HCT116 (cell line): ENCODE data around the gene CDH23. TPM values are rescaled to one million over a fixed set of nuclear protein-coding genes. Genes with fewer than 3 reads are reported as not detected.

Experiments used
- ATAC-seq: fragments of 200-7000 bp; cut with Tn5 transposase; 2 replicates; pipeline ENCODE4 v1.9.1; 2020; ENCODE audit warnings: mild to moderate bottlenecking, moderate library complexity
- BruUV-seq: library from RNA; stranded (reverse); fragments of 400-500 nt; replicated peaks from 2 replicates; lab custom pipeline; 2021; lab: Mats Ljungman, UMichigan
- CTCF ChIA-PET: fragments of 300-600 bp; sonication (Branson Sonifier 250); formaldehyde crosslinking; loops from one replicate; lab custom pipeline; 2021; ENCODE audit warnings: antibody characterized with exemption; lab: Charles Lee
- POLR2A ChIA-PET: fragments of 300-600, 350-600 bp; sonication (Branson Sonifier 250); formaldehyde crosslinking; loops from one replicate; lab custom pipeline; 2021; ENCODE audit warnings: antibody characterized with exemption; lab: Charles Lee
- RAD21 ChIA-PET, 2 experiments: fragments of 300-600 bp; sonication (Branson Sonifier 250); formaldehyde crosslinking; loops; one replicate each; lab custom pipeline; 2023; ENCODE audit warnings: low total read pairs in 2 of 2; ENCODE audit not compliant: uncharacterized antibody in 2 of 2, unreplicated experiment in 2 of 2, low non-redundant PET in 1 of 2; lab: Charles Lee
- DNase-seq: peaks from one replicate; pipeline ENCODE4 v3.0.0-alpha.2; 2010; ENCODE audit warnings: low read depth, low spot score
- H2AFZ ChIP-seq: fragments of 200-600 bp; shearing (Covaris generic), sonication (generic); 2 replicates; pipeline ENCODE4 v1.6.1; 2017; ENCODE audit warnings: low read depth, mixed run types, mixed read lengths, antibody characterized with exemption, low read length; ENCODE audit not compliant: poor library complexity, severe bottlenecking
- H3K27ac ChIP-seq: 2 replicates; pipeline ENCODE4 v1.5.1; 2012; ENCODE audit warnings: low read depth, low read length
- H3K27me3 ChIP-seq: fragments of 200-600 bp; sonication (generic); 2 replicates; pipeline ENCODE4 v1.6.1; 2016; ENCODE audit warnings: mixed run types, low read length, mixed read lengths; ENCODE audit not compliant: insufficient read depth
- H3K36me3 ChIP-seq, 2 experiments: fragments of 200-500 bp in 1 of 2; fragments of 200-600 bp in 1 of 2; sonication (Bioruptor generic) in 1 of 2; sonication (generic) in 1 of 2; 2 replicates each; pipeline versions ENCODE4 v1.5.1 to v1.6.1; 2014 to 2016; ENCODE audit warnings: low read length in 2 of 2, inconsistent platforms in 1 of 2, mixed read lengths in 1 of 2, mixed run types in 1 of 2; ENCODE audit not compliant: insufficient read depth in 2 of 2, control insufficient read depth in 1 of 2
- H3K4me1 ChIP-seq, 2 experiments: fragments of 200-600 bp in 1 of 2; sonication (generic) in 1 of 2; 2 replicates each; pipeline versions ENCODE4 v1.5.1 to v1.6.1; 2012 to 2017; ENCODE audit warnings: low read length in 2 of 2, inconsistent platforms in 1 of 2, mild to moderate bottlenecking in 1 of 2, mixed read lengths in 1 of 2, mixed run types in 1 of 2, moderate library complexity in 1 of 2; ENCODE audit not compliant: insufficient read depth in 2 of 2, control insufficient read depth in 1 of 2
- H3K4me2 ChIP-seq: fragments of 200-600 bp; sonication (generic); 2 replicates; pipeline ENCODE4 v1.6.1; 2017; ENCODE audit warnings: mixed run types, low read length, mixed read lengths
- H3K4me3 ChIP-seq, 2 experiments: fragments of 200-600 bp in 1 of 2; sonication (generic) in 1 of 2; replicated peaks in 1 of 2; 2 replicates each; pipeline ENCODE4 v1.5.1; 2011 to 2016; ENCODE audit warnings: low read length in 2 of 2, control low read depth in 1 of 2, low read depth in 1 of 2, mild to moderate bottlenecking in 1 of 2, mixed read lengths in 1 of 2, mixed run types in 1 of 2
- H3K79me2 ChIP-seq: fragments of 200-600 bp; sonication (generic); 2 replicates; pipeline ENCODE4 v1.6.1; 2017; ENCODE audit warnings: mild to moderate bottlenecking, mixed run types, low read length, moderate library complexity, mixed read lengths; ENCODE audit not compliant: insufficient read depth
- H3K9ac ChIP-seq: fragments of 200-600 bp; sonication (generic); 2 replicates; pipeline ENCODE4 v1.6.1; 2016; ENCODE audit warnings: low read length, mixed read lengths
- H3K9me2 ChIP-seq: fragments of 200-600 bp; sonication (generic), shearing (Covaris generic); 2 replicates; pipeline ENCODE4 v1.6.1; 2017; ENCODE audit warnings: mixed run types, mild to moderate bottlenecking, moderate library complexity; ENCODE audit not compliant: insufficient read depth
- H3K9me3 ChIP-seq, 2 experiments: fragments of 200-500 bp in 1 of 2; fragments of 200-600 bp in 1 of 2; sonication (Bioruptor generic) in 1 of 2; sonication (generic) in 1 of 2; 2 replicates each; pipeline ENCODE4 v1.6.1; 2014 to 2017; ENCODE audit warnings: low read length in 2 of 2, mixed read lengths in 2 of 2, inconsistent platforms in 1 of 2, low read depth in 1 of 2, mild to moderate bottlenecking in 1 of 2, mixed run types in 1 of 2, moderate library complexity in 1 of 2; ENCODE audit not compliant: control insufficient read depth in 1 of 2, insufficient read depth in 1 of 2
- H4K20me1 ChIP-seq: fragments of 200-600 bp; sonication (generic), shearing (Covaris generic); 2 replicates; pipeline ENCODE4 v1.6.1; 2017; ENCODE audit warnings: mixed run types, mild to moderate bottlenecking, moderate library complexity; ENCODE audit not compliant: insufficient read depth
- CBX3 ChIP-seq: IDR thresholded peaks from 2 replicates; pipeline ENCODE4 v1.6.1; 2012; ENCODE audit warnings: low read depth
- CEBPB ChIP-seq: IDR thresholded peaks from 2 replicates; pipeline ENCODE4 v1.6.1; 2012; ENCODE audit warnings: low read depth
- CTCF ChIP-seq, 3 experiments: fragments of 200-600 bp in 1 of 3; sonication (generic) in 1 of 3; IDR thresholded peaks in 2 of 3; conservative IDR thresholded peaks in 1 of 3; 2 replicates each; pipeline ENCODE4 v1.5.1; 2012 to 2017; ENCODE audit warnings: low read depth in 2 of 3, low read length in 2 of 3, antibody characterized with exemption in 1 of 3, borderline replicate concordance in 1 of 3, control low read depth in 1 of 3, mild to moderate bottlenecking in 1 of 3, mixed read lengths in 1 of 3, mixed run types in 1 of 3, moderate library complexity in 1 of 3; ENCODE audit not compliant: insufficient read depth in 1 of 3
- EGR1 ChIP-seq: IDR thresholded peaks from 2 replicates; pipeline ENCODE4 v1.6.1; 2012; ENCODE audit warnings: low read depth
- ELF1 ChIP-seq: IDR thresholded peaks from 2 replicates; pipeline ENCODE4 v1.6.1; 2012; ENCODE audit warnings: low read depth, borderline replicate concordance
- EZH2 ChIP-seq: fragments of 200-600 bp; sonication (generic); IDR thresholded peaks from 2 replicates; pipeline ENCODE4 v1.6.1; 2017; ENCODE audit warnings: antibody characterized with exemption, mixed run types
- EZH2phosphoT487 ChIP-seq: fragments of 200-600 bp; IDR thresholded peaks from 2 replicates; pipeline ENCODE4 v1.6.1; 2018; ENCODE audit warnings: antibody characterized with exemption, borderline replicate concordance
- FOSL1 ChIP-seq: IDR thresholded peaks from 2 replicates; pipeline ENCODE4 v1.6.1; 2012; ENCODE audit warnings: low read depth
- MAX ChIP-seq: IDR thresholded peaks from 2 replicates; pipeline ENCODE4 v1.6.1; 2012
- POLR2A ChIP-seq: IDR thresholded peaks from 2 replicates; pipeline ENCODE4 v1.7.0; 2011; ENCODE audit warnings: borderline replicate concordance; ENCODE audit not compliant: insufficient read depth, insufficient read length; ENCODE audit errors: extremely low read depth
- POLR2AphosphoS5 ChIP-seq: IDR thresholded peaks from 2 replicates; pipeline ENCODE4 v1.6.1; 2011; ENCODE audit warnings: mild to moderate bottlenecking, low read depth, low read length, moderate library complexity
- RAD21 ChIP-seq: IDR thresholded peaks from 2 replicates; pipeline ENCODE4 v1.6.1; 2012; ENCODE audit warnings: low read depth, mild to moderate bottlenecking
- ZBTB33 ChIP-seq: IDR thresholded peaks from 2 replicates; pipeline ENCODE4 v1.6.1; 2011; ENCODE audit warnings: mild to moderate bottlenecking, low read length, moderate library complexity; ENCODE audit not compliant: insufficient replicate concordance; ENCODE audit errors: extremely low read depth
- ZNF274 ChIP-seq: fragments of 200-500 bp; sonication (Bioruptor generic); IDR thresholded peaks from 2 replicates; pipeline ENCODE4 v1.6.1; 2014; ENCODE audit warnings: mild to moderate bottlenecking, low read depth, low read length, inconsistent platforms
- intact Hi-C: fragments of 100-400 bp; cut with micrococcal nuclease; formaldehyde crosslinking; loops from 2 replicates; pipeline ENCODE4 v1.10.0; 2022
- total RNA-seq: library from RNA; stranded (reverse); gene quantifications from one replicate; pipeline ENCODE4 v1.2.1, GENCODE V29; 2021; ENCODE audit not compliant: unreplicated experiment

CDH23 gene
- total RNA-seq, 1 experiment from 2014 or later: not detected

- no peak overlapping the region for H2AFZ ChIP-seq
- no peaks in the 10 kb centered on the region for H3K79me2 ChIP-seq
- DNase-seq: no peak
- H3K27ac ChIP-seq: no peak overlapping the region
- ChIA-PET RAD21 (no interaction called here), CTCF (no interaction called here), POLR2A (no interaction called here)
- no peaks in the 10 kb centered on the region for H4K20me1 ChIP-seq
- H3K9ac ChIP-seq: no peak overlapping the region
- H3K4me3 ChIP-seq: no peak overlapping the region
- no peaks in the 10 kb centered on the region for H3K27me3 ChIP-seq
- H3K9me3 ChIP-seq: no peaks in the 10 kb centered on the region
- no peaks in the 10 kb centered on the region for H3K36me3 ChIP-seq
- peaks cover 0 to 15% of the 10 kb centered on the region in 2 experiments; a peak in 3 of 4 replicates for H3K4me1 ChIP-seq
- no TSS peak for BruUV-seq
- H3K4me2 ChIP-seq: no peak overlapping the region
- no peaks in the 10 kb centered on the region for H3K9me2 ChIP-seq
- intact Hi-C loops: no loop called here
- TF ChIP-seq CBX3: no peak
- TF ChIP-seq ELF1: no peak
- TF ChIP-seq CTCF (IDR thresholded peaks at IDR 0.05 in 2 of 3, conservative IDR thresholded peaks at IDR 0.05 in 1 of 3; ENCODE audit: borderline replicate concordance in 1 of 3, insufficient read depth in 1 of 3, low read depth in 2 of 3, low read length in 2 of 3): no peak
- no peak for TF ChIP-seq MAX
- TF ChIP-seq FOSL1: no peak
- no peak for TF ChIP-seq EGR1
- TF ChIP-seq CEBPB: no peak
- TF ChIP-seq ZBTB33: no peak
- no peak for TF ChIP-seq EZH2phosphoT487
- TF ChIP-seq RAD21: no peak
- no peak for TF ChIP-seq ZNF274
- TF ChIP-seq POLR2AphosphoS5: no peak
- no peak for TF ChIP-seq POLR2A
- TF ChIP-seq EZH2: no peak
- no peak for ATAC-seq
Observed at GRCh38 chr10:71347587-71348395, 48.9 kb upstream of the CDH23 start.
